ENCODE data around the gene EGFR. TPM values are rescaled to one million over a fixed set of nuclear protein-coding genes. Genes with fewer than 3 reads are reported as not detected.

EGFR gene
- total RNA-seq, 3 donors from 2014 or later: 61.9 to 164 (median 65.0) TPM

- no peaks in the 10 kb centered on the region for H3K27me3 ChIP-seq
- no peaks in the 10 kb centered on the region for H3K4me1 ChIP-seq
- intact Hi-C loops (cut with DNase I; ENCODE audit: low total_unique reads): no loop called here
- no peaks in the 10 kb centered on the region for H3K36me3 ChIP-seq
- no peaks in the 10 kb centered on the region for H3K9me3 ChIP-seq
- peak overlapping the region; percentile 28 to 66 for H3K27ac ChIP-seq
- no peak overlapping the region for H3K4me3 ChIP-seq
- peak in 1 of 2 donors; percentile 31 for DNase-seq (ENCODE audit: low spot score in 2 of 2)
- TF ChIP-seq, protein P1, sequence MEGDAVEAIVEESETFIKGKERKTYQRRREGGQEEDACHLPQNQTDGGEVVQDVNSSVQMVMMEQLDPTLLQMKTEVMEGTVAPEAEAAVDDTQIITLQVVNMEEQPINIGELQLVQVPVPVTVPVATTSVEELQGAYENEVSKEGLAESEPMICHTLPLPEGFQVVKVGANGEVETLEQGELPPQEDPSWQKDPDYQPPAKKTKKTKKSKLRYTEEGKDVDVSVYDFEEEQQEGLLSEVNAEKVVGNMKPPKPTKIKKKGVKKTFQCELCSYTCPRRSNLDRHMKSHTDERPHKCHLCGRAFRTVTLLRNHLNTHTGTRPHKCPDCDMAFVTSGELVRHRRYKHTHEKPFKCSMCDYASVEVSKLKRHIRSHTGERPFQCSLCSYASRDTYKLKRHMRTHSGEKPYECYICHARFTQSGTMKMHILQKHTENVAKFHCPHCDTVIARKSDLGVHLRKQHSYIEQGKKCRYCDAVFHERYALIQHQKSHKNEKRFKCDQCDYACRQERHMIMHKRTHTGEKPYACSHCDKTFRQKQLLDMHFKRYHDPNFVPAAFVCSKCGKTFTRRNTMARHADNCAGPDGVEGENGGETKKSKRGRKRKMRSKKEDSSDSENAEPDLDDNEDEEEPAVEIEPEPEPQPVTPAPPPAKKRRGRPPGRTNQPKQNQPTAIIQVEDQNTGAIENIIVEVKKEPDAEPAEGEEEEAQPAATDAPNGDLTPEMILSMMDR (IDR thresholded peaks at IDR 0.05): no peak
- peak in 2 of 3 donors; percentile 37 to 59 for TF ChIP-seq POLR2AphosphoS5 (IDR thresholded peaks at IDR 0.05)
Measured at GRCh38 chr7:55075464-55076021, 56.7 kb downstream of the EGFR start.

DNA sequence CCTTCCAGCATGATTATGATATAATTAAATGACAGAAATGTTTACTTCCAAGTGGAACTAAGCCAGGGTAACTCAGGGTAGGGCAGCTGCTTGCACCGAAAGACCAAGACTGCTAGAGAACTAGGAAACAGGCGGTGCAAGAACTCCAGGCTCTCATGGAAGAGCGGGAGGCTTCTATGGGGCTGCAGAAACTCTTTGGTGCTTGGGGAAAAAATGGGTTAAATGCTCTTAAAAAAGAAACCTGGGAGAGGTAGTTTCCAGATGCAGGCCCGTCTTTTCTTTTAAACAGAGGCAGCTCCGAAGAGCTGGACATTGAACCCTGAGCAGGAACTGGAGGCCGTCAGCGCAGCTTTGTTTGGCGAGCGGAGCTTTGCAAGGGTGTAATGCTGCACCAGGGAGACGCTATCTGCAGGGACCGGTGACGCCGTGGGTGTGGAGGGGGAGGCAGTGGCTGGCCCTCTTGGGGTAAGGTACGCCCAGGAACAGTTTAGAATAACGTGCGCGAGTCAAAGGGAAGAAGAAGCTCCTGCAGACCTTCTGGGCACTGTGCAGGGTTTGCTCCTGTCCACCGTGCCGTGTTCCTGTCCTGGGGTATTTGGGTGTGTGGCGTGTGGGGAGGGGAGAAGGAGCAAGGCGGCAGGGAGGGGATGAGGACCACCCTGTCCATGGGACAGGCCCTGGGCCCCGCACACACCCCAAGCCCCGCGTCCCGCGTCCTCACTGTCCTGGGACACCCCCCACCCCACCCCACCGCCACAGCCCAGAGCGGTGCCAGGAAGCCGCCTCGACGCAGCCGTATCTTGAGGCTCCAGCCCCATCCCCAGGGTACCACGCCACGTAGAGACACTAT, 59.0 kb downstream of the EGFR start:
- no peak overlapping the region for H3K4me3 ChIP-seq
- peaks cover 0 to 4% of the 10 kb centered on the region in 2 donors for H3K4me1 ChIP-seq
- no peak for DNase-seq (ENCODE audit: low spot score in 2 of 2)
- no peaks in the 10 kb centered on the region for H3K36me3 ChIP-seq
- peak overlapping the region; percentile 16 to 33 for H3K27ac ChIP-seq
- H3K27me3 ChIP-seq: no peaks in the 10 kb centered on the region
- intact Hi-C loops (cut with DNase I; ENCODE audit: low total_unique reads): no loop called here
- TF ChIP-seq, protein P1 (IDR thresholded peaks at IDR 0.05): no peak
- TF ChIP-seq POLR2A (IDR thresholded peaks at IDR 0.05) (no peak), POLR2AphosphoS5 (IDR thresholded peaks at IDR 0.05) (no peak)
- H3K9me3 ChIP-seq: no peaks in the 10 kb centered on the region

- Histone ChIP-seq H3K27ac (peak overlapping the region in 1 of 2 donors; percentile 33), H3K9me3 (no peaks in the 10 kb centered on the region), H3K4me1 (peaks cover 0 to 4% of the 10 kb centered on the region in 2 donors), H3K36me3 (no peaks in the 10 kb centered on the region), H3K4me3 (no peak overlapping the region), H3K27me3 (no peaks in the 10 kb centered on the region)
- intact Hi-C loops (cut with DNase I; ENCODE audit: low total_unique reads): no loop called here
- TF ChIP-seq POLR2A (IDR thresholded peaks at IDR 0.05) (no peak), POLR2AphosphoS5 (IDR thresholded peaks at IDR 0.05) (no peak)
- TF ChIP-seq, protein P1 (IDR thresholded peaks at IDR 0.05): no peak
- DNase-seq (ENCODE audit: low spot score in 2 of 2): no peak
Measured at GRCh38 chr7:55078465-55079372, 59.9 kb downstream of the EGFR start.

DNA sequence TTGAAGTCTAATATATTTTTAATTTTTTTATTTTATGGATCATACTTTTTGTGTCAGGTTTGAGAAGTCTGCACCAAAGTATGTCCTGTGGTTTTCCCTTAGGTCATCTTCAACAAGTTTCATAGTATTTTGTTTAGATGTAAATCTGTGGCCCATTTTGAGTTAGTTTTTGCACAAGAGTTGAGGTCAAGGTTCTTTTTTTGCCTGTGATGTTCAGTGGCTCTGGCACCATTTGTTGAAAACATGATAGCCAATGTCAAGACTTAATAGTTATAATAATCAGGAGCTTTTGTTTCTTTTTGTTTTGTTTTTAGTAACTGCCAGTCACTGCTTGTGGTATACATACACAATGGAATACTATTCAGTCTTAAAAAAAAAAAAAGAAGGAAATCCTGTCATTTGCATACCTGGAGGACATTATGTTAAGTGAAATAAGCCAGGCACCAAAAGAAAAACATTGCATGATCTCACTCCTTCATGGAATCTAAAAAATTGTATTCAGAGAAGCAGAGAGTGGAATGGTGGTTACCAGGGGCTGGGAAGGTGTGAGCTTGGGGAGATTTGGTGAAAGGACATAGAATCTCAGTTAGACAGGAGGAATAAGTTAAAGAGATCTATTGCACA, 61.3 kb downstream of the EGFR start:
- Histone ChIP-seq H3K36me3 (no peaks in the 10 kb centered on the region), H3K4me3 (no peak overlapping the region), H3K9me3 (no peaks in the 10 kb centered on the region), H3K4me1 (peaks cover 0 to 4% of the 10 kb centered on the region in 2 donors), H3K27ac (no peak overlapping the region), H3K27me3 (no peaks in the 10 kb centered on the region)
- DNase-seq (ENCODE audit: low spot score in 2 of 2): no peak
- TF ChIP-seq, protein P1 (IDR thresholded peaks at IDR 0.05): no peak
- intact Hi-C loops (cut with DNase I; ENCODE audit: low total_unique reads): no loop called here

Data from breast epithelium (tissue), 4 donors.